NCI-H446 (cell line): ENCODE data around the gene MED27.
A peak's percentile ranks its signal among the peaks of the same experiment; 100 is the strongest.

ENCODE experiments used
- DNase-seq, 2 experiments: peaks; one replicate each; lab custom pipeline; 2025; lab: John Stamatoyannopoulos, UW

Gene MED27

DNA sequence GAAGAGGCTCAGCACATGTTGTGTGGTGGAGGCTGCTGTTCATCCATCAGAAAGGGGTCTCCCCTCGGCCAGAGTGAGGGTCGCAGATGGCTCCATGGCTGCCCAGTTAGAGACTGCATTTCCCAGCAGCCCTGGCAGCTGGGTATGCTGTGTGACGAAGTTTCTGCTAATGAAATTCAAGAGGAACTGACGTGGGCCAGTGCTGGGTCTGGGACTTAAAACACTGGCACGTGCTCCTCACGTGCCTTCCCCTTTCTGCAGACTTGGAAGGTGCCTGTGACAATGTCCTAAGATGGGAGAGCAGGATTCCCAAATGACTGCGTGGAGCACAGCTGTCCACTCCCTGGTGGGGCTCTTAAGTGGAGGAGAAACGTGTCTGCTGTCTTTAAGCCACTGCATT, 225.3 kb downstream of the MED27 start:
- no peak for DNase-seq

DNA sequence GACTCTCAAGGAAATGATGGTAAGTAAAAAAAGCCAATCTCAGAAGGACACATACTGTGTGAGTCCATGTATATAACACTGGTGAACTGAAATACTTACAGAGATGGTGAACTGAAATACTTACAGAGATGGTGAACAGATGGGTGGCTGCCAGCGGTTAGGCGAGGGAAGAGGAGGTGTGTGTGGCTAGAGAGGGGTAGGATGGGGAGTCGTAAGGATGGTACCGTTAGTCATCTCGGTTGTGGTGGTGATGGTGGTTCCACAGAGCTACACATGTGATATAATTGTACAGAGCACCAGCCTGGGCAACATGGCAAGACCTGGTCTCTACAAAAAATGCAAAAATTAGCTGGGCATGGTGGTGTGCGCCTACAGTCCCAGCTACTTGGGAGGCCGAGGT, 226.2 kb downstream of the MED27 start:
- no peak for DNase-seq

DNA sequence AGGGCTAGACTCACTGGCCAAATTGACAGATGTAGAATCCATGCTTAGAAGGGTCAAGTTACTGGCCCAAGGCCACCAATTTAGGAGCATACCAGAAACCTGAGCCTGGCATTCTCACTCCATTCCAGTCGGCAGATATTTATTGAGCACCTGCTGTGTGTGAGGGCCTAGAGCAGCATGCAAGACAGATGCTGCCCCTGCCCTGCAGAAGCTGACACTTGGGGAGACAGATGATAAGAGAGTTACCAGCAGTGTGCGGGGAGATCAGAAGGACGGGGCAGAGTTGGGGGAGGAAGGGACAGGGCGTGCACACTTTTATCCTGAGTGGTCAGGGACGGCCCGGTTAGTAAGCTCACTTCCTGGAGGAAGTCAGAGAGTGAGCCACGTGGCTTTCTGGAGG, 228.3 kb downstream of the MED27 start:
- peak in 1 of 2 experiments; percentile 43 for DNase-seq

GRCh38 chr9:131849391-131849790, 230.3 kb downstream of the MED27 start:
- no peak for DNase-seq

DNA sequence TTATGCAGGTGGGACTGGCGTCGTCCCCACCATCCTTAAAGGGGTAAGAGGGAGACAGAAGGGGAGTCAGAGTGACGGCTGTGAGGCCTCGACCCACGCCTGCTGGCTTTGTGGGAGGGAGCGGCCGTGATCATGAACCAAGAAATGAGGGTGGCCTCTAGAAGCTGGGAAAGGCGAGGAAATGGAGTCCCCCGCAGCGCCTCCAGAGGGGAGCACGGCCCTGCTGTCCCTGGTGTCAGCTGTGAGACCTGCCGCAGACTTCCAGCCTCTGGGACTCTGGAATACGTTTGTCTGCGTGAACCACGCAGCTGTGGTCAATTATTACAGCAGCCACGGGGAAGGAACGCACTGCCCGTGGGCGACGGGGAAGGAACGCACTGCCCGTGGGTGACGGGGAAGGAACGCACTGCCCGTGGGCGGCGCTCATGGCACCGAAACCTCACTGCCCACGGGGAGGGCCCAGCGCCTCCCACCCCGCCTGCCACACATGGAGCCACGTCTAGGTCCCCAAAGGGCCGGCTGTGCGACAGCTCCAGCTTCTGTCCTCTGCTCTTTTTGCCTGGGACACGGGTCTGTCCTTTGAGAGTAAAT, 231.0 kb downstream of the MED27 start:
- no peak for DNase-seq

- DNase-seq = no peak
Observed at GRCh38 chr9:131847665-131848354, 231.9 kb downstream of the MED27 start.

- DNase-seq = no peak
Observed at GRCh38 chr9:131845305-131846298, 234.1 kb downstream of the MED27 start.

DNA sequence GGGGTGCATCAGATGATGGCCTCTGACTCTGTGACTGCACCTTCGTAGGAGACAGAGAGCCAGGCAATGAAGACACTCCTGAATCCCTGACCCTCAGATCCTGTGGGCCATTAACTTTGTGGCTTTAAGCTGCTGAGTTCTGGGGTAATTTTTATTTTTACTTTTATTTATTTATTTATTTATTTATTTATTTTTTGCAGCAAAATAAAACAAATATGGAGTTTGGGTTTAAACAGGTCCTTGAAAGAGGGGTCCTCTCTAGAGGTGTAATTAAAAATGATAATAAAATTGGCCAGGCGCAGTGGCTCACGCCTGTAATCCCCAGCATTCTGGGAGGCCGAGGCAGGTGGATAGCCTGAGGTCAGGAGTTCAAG, 234.9 kb downstream of the MED27 start:
- no peak for DNase-seq

- no peak for DNase-seq
Observed at GRCh38 chr9:131843989-131844744, 235.5 kb downstream of the MED27 start.

DNA sequence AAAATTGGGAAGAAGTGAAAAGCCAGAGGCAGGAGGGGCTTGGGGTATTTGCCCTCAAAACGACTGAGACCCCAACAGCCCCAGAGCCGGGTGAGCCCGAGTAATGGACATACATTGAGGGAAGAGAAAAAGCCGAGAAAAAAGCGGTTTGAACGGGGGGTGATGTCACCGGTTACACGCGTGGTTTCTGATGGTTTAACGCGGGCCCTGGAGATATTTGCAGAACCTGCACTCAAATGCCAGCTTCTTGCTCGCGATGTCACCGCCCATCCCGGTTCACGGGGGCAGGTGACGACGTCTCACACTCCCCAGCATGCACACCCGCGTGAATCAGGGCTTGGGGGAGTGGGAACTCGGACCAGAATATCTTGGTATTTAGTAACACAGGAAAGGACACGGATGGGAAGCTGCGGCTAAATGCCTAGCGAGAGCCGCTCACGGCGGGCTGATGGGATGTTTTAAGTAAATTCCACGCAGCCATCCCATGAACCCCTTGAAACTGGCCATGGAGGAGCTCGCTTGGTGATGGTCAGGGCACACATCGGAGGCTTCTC, 237.8 kb downstream of the MED27 start:
- DNase-seq = no peak

- DNase-seq = no peak
Observed at GRCh38 chr9:131840751-131841702, 238.6 kb downstream of the MED27 start.

- DNase-seq = no peak
Observed at GRCh38 chr9:131840220-131840619, 239.4 kb downstream of the MED27 start.

- no peak for DNase-seq
Observed at GRCh38 chr9:131839281-131840084, 240.2 kb downstream of the MED27 start.

GRCh38 chr9:131838530-131839280, 241.0 kb downstream of the MED27 start:
- DNase-seq = no peak

GRCh38 chr9:131837836-131838235, 241.8 kb downstream of the MED27 start:
- no peak for DNase-seq

- no peak for DNase-seq
Observed at GRCh38 chr9:131837316-131837715, 242.4 kb downstream of the MED27 start.

DNA sequence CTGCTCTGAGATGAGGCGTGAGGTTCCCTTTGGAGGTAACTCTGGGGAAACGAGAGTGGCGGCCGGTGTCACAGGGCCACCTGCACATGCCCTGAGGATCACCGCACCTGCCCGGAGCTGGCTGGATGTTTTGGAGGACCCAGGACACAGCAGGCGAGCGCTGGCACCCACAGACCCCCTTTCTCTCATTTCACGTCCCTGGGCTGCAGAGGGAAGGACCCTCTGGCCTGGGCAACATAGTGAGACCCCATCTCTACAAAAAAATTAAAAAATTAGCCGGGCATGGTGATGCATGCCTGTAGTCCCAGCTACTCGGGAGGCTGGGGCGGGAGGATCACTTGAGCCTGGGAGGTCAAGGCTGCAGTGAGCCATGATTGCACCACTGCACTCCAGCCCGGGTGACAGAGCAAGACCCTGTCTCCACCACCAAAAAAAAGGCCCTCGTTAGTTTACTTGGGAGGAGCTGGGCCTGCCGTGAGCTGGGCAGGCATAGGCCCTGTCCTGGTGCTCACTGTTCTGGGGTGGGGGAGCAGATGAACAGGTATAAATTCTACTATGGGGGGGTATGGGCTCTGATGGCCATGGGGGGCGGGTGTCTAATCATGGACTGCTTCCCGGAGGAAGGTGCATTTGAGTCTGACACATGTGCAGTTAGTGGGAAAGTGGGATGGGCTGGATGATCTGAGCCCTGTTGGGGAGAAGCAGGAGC, 242.9 kb downstream of the MED27 start:
- no peak for DNase-seq

- DNase-seq = no peak
Observed at GRCh38 chr9:131836021-131836420, 243.6 kb downstream of the MED27 start.
